GM12891 (cell line): ENCODE results near the gene MCOLN2.

Source experiments
- POLR2A ChIP-seq: IDR thresholded peaks from 2 replicates; pipeline ENCODE4 v1.6.1; 2011; ENCODE audit warnings: low read depth, low read length, control low read depth
- POLR2AphosphoS5 ChIP-seq: IDR thresholded peaks from 2 replicates; pipeline ENCODE4 v1.6.1; 2011; ENCODE audit warnings: low read depth, low read length, control low read depth
- POU2F2 ChIP-seq: IDR thresholded peaks from 2 replicates; pipeline ENCODE4 v1.6.1; 2011; ENCODE audit warnings: low read depth, mild to moderate bottlenecking, control low read depth, low read length, moderate library complexity
- SPI1 ChIP-seq: IDR thresholded peaks from 2 replicates; pipeline ENCODE4 v1.6.1; 2011; ENCODE audit warnings: low read depth, low read length, control low read depth
- TAF1 ChIP-seq: IDR thresholded peaks from 2 replicates; pipeline ENCODE4 v1.6.1; 2011; ENCODE audit warnings: low read depth, low read length, control low read depth

DNA sequence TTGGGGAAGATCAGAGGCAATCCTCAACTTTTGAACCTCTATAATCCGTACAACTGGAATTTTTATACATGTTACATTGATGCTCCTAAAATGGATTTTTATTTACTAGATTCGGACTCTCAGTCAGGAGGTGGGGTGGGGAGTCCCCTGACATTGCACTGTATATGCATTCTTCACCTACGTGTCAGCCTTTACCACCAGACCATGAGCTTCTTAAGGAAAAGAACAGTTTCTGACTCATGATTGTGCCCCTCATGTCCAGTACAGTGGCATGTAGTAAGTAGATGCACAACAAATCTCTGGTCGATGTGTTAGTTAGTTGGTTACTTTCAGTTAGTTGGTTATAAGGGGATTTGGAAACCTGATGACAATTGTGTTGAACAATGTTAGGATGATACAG, 119.3 kb downstream of the MCOLN2 start:
- TF ChIP-seq POLR2A (no peak), POLR2AphosphoS5 (no peak), POU2F2 (no peak), TAF1 (no peak), SPI1 (no peak)
